LNCaP clone FGC (cell line): ENCODE measurements around the gene ABHD16B.

Experiments
- DNase-seq: peaks from one replicate; pipeline ENCODE4 v3.0.0-alpha.2; 2011; ENCODE audit warnings: low read depth
- H3K4me3 ChIP-seq: 2 replicates; pipeline ENCODE4 v1.5.1; 2011; ENCODE audit warnings: mild to moderate bottlenecking, low read depth, low read length, control low read depth
- TF ChIP-seq, protein P1 (sequence below): IDR thresholded peaks from 2 replicates; pipeline ENCODE4 v1.5.1; 2012; ENCODE audit warnings: mild to moderate bottlenecking; ENCODE audit not compliant: control insufficient read depth, insufficient read depth; ENCODE audit errors: extremely low read depth

The ABHD16B gene

DNA sequence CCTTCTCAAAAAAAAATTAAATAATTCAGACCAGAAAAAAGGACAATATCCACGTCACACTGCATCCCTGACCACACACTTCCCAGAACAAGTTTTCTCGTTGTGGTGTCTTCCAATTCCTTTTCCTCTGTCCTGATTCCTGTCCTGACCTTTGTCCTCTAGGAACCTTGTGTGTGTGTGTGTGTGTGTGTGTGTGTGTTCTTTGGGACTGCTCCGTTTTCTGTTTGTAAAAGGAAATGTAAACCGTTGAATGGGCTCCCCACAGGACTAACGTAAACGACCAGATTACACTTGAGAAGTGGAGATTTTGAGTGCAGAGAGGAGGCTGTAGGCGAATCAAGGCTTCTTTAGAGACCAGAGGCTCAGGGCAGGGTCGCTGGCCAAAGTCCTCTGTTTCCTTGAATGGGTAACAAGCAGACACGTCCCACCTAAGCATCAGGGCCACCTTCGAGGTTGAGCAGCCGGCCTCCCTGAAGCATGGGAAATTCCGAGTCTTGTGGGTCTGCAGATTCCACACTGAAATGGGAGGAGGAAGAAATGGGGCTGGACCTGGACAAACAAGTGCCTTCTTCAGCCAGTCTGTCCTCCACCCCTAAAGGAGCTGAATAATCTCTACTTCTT, 37.5 kb upstream of the ABHD16B start:
- TF ChIP-seq, protein P1, sequence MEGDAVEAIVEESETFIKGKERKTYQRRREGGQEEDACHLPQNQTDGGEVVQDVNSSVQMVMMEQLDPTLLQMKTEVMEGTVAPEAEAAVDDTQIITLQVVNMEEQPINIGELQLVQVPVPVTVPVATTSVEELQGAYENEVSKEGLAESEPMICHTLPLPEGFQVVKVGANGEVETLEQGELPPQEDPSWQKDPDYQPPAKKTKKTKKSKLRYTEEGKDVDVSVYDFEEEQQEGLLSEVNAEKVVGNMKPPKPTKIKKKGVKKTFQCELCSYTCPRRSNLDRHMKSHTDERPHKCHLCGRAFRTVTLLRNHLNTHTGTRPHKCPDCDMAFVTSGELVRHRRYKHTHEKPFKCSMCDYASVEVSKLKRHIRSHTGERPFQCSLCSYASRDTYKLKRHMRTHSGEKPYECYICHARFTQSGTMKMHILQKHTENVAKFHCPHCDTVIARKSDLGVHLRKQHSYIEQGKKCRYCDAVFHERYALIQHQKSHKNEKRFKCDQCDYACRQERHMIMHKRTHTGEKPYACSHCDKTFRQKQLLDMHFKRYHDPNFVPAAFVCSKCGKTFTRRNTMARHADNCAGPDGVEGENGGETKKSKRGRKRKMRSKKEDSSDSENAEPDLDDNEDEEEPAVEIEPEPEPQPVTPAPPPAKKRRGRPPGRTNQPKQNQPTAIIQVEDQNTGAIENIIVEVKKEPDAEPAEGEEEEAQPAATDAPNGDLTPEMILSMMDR: no peak
- no peak overlapping the region for H3K4me3 ChIP-seq
- no peak for DNase-seq

GRCh38 chr20:63825331-63826118, 35.8 kb upstream of the ABHD16B start:
- H3K4me3 ChIP-seq: no peak overlapping the region
- DNase-seq: no peak
- TF ChIP-seq, protein P1: no peak

DNA sequence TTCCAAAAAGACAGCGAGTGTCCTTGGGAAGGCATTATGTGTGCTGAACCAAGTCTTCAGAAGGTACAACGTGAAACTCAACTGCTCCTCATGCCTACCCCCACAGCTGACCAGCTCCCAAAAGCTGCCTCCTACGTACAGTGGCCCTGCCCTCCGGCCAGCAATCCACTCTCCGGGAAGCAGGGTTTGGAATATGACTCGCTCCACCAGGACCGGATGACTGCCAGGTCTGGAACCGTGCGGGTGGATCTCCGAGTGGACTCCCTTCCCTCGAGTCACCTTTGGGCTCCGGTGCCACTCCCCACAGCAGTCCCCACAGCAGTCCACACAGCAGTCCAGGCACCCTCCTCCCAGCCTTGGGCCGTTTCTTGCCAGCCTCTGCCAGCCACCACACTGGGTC, 34.5 kb upstream of the ABHD16B start:
- TF ChIP-seq, protein P1: no peak
- H3K4me3 ChIP-seq: no peak overlapping the region
- no peak for DNase-seq

- no peak for DNase-seq
- TF ChIP-seq, protein P1: no peak
- H3K4me3 ChIP-seq: no peak overlapping the region
These were observed 33.2 kb upstream of the ABHD16B start for GRCh38 chr20:63828124-63828523.

DNA sequence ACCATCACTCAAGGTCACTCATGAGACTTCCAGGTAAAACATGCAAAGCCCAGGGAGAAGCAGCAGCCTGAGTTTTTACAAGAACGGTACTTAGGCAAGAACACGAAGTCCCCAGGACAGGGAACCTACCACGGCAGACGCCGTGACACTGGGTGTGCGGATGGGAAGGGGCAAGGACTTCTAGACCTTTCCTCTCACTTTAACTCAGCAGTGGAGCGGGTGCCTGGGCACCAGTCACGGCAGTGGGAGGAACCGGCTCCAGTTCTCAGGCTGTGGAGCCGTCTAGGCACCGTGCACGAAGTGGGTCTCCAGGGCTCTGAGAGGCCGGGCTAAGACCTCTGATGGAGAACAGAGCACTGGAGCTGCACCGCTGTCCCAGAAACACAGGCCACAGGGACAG, 32.8 kb upstream of the ABHD16B start:
- TF ChIP-seq, protein P1: no peak
- no peak for DNase-seq
- no peak overlapping the region for H3K4me3 ChIP-seq

- no peak overlapping the region for H3K4me3 ChIP-seq
- TF ChIP-seq, protein P1: no peak
- no peak for DNase-seq
These were observed 32.3 kb upstream of the ABHD16B start for GRCh38 chr20:63828951-63829350.
